Measurements from ENCODE around the gene SLC10A6.

SLC10A6 gene

DNA sequence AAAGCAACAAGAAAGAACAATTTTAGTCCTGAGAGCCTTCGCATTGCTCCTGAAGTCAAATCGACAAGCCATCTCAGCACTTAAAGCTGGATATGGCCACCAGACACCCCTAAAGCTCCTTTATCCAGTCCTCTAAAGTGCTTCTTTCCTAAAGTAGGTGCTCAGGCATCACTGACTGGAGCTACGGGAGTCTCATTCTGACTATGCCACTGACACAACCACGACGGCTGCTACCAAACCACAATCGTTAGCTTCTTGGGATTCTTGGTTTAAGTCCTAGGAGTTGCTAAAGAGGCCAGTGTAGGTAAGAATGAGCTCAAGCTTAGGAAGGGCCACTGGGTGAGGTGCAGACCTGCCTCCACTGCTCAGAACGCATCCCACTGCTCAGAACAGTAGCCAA is 1.0 kb downstream of the SLC10A6 start:
- no peak for DNase-seq (ENCODE audit: low spot score)

DNA sequence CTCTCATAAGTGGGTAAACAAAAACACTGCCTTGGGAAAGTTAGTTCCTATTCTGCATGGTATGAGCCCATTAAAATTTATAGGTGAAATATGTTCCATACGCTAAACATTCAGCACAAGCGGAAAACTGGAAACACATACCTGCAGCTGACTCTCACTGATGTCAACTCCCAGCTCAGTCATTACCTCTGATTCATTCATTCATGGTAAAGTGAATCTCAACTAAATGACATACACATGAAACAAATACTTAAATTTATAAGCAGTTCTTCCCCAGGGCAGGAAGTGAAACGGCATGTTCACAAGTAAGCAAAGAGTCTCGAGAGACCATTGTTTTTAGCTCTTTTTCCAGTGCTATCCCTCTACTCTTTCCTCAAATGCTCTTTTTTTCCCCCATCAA is 1.6 kb downstream of the SLC10A6 start:
- no peak for DNase-seq (ENCODE audit: low spot score)

DNA sequence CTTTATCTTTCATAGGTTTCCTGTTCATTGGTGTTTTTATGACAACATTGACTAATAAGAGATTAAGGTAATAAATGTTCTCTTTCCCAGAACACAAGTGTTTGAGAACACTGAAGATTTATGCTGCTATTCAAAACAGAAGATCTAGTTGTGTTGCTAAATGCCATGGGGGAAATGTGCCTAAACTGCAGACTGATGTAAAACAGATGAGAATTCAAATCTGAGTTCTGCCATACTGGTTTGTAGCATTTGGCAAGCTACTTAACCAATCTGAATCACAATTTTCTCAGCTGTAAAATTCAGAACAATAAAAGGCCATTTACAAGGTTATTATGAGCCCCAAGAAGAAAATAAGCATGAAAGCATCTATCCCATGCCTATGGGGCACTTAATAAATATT is 2.3 kb downstream of the SLC10A6 start:
- no peak for DNase-seq (ENCODE audit: low spot score)

DNA sequence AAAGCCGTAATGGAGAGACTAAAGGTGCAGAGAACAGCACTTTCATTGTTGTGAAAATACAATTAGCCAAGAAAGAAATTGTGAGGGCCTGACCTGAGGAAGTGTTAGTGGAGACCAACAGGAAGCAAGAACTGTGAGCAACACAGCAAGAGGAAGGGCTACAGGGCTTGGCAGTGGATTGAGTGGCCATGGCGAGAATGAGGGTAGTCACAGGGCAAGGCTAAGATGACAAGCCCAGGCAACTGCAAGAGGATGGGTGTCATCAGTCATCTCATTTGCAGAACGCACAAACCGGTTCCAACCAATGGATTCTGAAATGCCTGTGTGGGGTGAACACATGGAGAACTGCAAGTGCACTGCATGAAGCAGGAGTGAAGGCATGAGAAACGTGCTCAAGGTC is 3.6 kb downstream of the SLC10A6 start:
- no peak for DNase-seq (ENCODE audit: low spot score)

GRCh38 chr4:86841309-86841708 is 7.9 kb downstream of the SLC10A6 start:
- no peak for DNase-seq (ENCODE audit: low spot score)

GRCh38 chr4:86840858-86841257 is 8.3 kb downstream of the SLC10A6 start:
- DNase-seq (ENCODE audit: low spot score), result no peak

DNA sequence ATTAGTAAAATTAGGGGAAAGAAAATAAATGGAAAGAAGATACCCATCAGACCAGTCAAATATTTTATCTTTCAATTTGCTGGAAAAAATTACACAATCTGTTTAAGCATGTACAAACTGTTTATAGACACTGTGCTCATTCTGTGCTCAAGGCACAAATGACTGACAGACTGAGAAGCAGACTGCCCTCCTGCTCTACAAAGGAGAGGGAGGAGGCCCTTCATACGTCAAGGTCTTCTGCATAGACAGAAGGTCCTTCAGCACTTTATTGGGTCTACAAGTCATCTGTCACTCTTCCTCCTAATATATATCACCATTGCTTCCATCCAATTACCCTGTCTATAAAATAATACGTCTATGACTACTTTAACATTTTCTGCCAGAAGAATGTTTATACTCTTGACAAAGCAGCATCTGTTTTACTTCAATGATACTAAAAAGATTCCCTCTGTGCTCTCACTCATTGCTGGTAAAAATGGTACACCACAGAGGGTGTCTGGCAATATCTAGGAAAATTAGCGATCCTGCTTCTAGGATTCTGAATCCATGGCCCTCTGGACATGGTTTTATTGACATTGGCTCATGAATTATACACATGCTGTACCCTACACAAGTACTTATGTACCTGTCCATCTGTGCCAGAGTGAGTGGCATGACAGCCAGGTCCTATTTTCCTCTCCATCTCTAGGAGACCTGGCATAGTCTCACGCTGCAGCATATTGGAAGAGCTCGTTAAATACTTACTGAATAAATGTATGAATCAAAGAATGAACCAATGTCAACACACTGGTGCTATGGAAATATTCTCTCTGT is 11.3 kb downstream of the SLC10A6 start:
- no peak for DNase-seq (ENCODE audit: low spot score)

GRCh38 chr4:86835677-86836076 is 13.5 kb downstream of the SLC10A6 start:
- no peak for DNase-seq (ENCODE audit: low spot score)

- DNase-seq (ENCODE audit: low spot score), result peak; percentile 70
Measured at GRCh38 chr4:86834901-86835300, 14.3 kb downstream of the SLC10A6 start.

DNA sequence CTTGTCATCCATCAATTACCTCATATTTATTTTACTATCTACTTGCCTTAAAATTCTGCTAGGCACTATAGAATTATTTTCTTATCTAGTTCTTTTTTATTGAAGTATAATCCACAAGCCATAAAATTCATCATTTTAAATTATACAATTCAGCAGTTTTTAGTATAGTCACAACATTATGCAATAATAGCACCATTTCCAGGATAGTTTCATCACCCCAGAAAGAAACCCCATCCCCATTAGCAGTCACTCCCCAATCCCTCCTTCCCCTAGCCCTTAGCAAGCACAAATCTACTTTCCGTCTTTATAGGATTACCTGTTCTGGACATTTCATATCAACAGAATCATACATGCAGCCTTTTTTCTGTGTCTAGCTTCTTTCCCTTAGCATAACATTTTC is 15.6 kb downstream of the SLC10A6 start:
- DNase-seq (ENCODE audit: low spot score), result no peak

GRCh38 chr4:86831262-86832130 is 17.7 kb downstream of the SLC10A6 start:
- DNase-seq (ENCODE audit: low spot score), result peak; percentile 68

GRCh38 chr4:86825511-86825910 is 23.7 kb downstream of the SLC10A6 start:
- no peak for DNase-seq (ENCODE audit: low spot score)

GRCh38 chr4:86822136-86822535 is 27.0 kb downstream of the SLC10A6 start:
- DNase-seq (ENCODE audit: low spot score), result no peak

DNA sequence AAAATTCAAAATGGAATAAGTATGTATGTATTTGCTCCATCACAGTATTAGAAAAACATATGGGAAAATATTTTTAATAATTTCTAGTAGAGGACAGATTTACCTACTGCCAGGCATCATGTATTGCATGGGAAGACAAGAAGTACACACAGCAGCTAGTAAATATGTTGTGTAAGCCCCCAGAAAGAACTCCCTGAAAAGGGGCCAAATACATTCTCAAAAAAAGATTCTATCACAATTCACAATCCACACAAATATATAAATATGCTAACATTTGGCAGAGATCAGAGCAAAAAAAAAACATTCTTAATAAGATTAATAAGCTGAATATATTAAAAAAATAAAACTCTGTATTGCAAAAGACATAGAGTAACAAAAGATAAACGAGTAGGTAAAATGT is 28.0 kb downstream of the SLC10A6 start:
- DNase-seq (ENCODE audit: low spot score), result no peak

DNA sequence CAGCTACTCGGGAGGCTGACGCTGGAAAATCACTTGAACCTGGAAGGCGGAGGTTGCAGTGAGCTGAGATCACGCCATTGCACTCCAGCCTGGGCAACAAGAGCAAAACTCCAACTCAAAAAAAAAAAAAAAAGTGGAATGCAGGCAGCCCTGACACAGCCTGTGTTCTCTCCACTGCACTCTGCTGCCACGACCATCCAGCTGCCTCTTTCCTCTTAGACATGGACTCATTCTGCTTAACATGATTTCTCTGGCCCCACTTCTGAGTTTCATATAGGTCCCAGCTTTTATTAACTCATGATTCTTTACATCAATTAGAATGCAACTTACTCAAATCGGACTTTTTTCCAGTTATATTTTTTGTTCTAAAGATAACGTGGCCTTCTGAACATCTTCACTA is 29.6 kb downstream of the SLC10A6 start:
- DNase-seq (ENCODE audit: low spot score), result no peak

- DNase-seq (ENCODE audit: low spot score), result no peak
Measured at GRCh38 chr4:86818841-86819240, 30.3 kb downstream of the SLC10A6 start.

- peak; percentile 13 for DNase-seq (ENCODE audit: low spot score)
Measured at GRCh38 chr4:86818211-86818610, 31.0 kb downstream of the SLC10A6 start.

- DNase-seq (ENCODE audit: low spot score), result peak; percentile 54
Measured at GRCh38 chr4:86816501-86817273, 32.5 kb downstream of the SLC10A6 start.

DNA sequence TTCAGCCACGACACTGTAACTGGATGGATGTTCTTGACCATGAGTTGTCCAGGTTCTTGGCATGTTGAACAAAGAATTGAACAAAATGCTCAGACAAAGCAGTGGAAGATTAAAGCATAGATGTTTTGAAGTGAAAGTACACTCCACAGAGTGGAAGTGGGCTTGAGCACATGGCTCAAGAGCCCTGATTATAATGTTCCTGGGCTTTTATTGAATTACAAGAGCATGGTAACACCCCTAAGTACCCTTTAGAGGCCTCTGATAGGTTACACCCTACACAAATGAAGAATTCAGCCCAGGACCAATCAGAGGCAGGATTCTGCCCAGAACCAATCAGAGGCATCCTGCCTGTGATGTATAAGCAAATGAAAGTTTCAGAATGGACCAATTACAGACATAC is 33.5 kb downstream of the SLC10A6 start:
- no peak for DNase-seq (ENCODE audit: low spot score)

DNA sequence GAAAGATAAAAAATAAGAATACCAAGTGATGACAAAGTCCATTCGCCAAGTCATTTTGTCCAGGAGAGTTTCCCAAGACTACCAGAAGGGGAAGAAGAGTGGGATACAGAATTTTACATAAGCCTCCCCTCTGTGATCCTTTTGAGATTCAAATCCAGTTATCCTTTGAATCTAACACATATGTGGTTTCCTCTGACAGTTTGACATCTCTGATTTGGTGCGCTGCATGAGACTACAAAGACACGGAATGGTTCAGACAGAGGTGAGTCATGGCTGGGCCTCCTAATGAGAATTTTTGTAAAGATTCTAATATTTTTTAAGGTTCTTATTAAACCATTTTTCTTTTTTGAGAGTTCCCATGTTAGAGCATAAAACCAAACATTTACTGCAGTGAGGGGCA is 38.3 kb downstream of the SLC10A6 start:
- no peak for DNase-seq (ENCODE audit: low spot score)

- DNase-seq (ENCODE audit: low spot score), result no peak
Measured at GRCh38 chr4:86809809-86810208, 39.4 kb downstream of the SLC10A6 start.

DNA sequence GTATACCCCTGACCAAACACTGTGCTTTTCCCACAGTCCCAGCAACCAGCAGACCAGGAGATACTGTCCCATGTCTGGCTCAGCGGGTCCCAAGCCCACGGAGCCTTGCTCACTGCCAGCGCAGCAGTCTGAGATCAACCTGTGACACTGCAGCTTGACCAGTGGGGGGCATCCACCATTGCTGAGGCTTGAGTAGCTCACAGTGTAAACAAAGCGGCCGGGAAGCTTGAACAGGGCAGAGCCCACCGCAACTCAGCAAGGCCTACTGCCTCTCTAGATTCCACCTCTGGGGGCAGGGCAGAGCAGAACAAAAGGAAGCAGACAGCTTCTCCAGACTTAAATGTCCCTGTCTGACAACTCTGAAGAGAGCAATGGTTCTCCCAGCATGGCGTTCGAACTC is 58.1 kb downstream of the SLC10A6 start:
- no peak for DNase-seq (ENCODE audit: low spot score)

GRCh38 chr4:86788826-86789225 is 60.4 kb downstream of the SLC10A6 start:
- DNase-seq (ENCODE audit: low spot score), result no peak

All from AG08396 (cell line).